Pancreas (tissue), 10 donors: ENCODE measurements around the gene FPR2. TPM values are rescaled to one million over a fixed set of nuclear protein-coding genes. Genes with fewer than 3 reads are reported as not detected.
A peak's percentile ranks its signal among the peaks of the same experiment; 100 is the strongest.

Experiments
- ATAC-seq, 4 donors: fragments of 200-7000 bp; cut with Tn5 transposase; one replicate each; pipeline versions ENCODE4 v1.8.0 to v1.9.1; 2020; ENCODE audit warnings: mild to moderate bottlenecking in 4 of 4, moderate library complexity in 4 of 4
- DNase-seq, 6 donors: peaks; one replicate each; pipeline ENCODE4 v3.0.0-alpha.2; 2020
- FAIRE-seq: peaks from 2 replicates; lab custom pipeline; 2012; peaks lifted over from hg19 to GRCh38; lab: Jason Lieb, UNC
- H3K27ac ChIP-seq, 4 donors: fragments of 200-600 bp; sonication (generic); 1 replicate in 3 of 4; 2 replicates in 1 of 4; pipeline versions ENCODE4 v1.5.0 to v1.8.0; 2020
- H3K27me3 ChIP-seq, 4 donors: fragments of 200-600 bp; one replicate each; pipeline ENCODE4 v1.8.0; 2021
- H3K36me3 ChIP-seq, 3 donors: fragments of 200-600 bp; sonication (generic) in 1 of 3; one replicate each; pipeline versions ENCODE4 v1.5.0 to v1.8.0; 2020 to 2021
- H3K4me1 ChIP-seq, 3 donors: fragments of 200-600 bp; one replicate each; pipeline ENCODE4 v1.8.0; 2021
- H3K4me3 ChIP-seq, 4 donors: fragments of 200-600 bp; sonication (generic) in 2 of 4; one replicate each; pipeline versions ENCODE4 v1.5.0 to v1.8.0; 2020 to 2021
- H3K9me3 ChIP-seq, 4 donors: fragments of 200-600 bp; one replicate each; pipeline ENCODE4 v1.8.0; 2021
- CTCF ChIP-seq, 4 donors: fragments of 200-600 bp; sonication (generic) in 3 of 4; IDR thresholded peaks; one replicate each; pipeline versions ENCODE4 v1.5.0 to v1.8.0; 2021; ENCODE audit warnings: antibody characterized with exemption in 4 of 4
- WGBS, 2 donors: extraction: QIAGEN DNeasy Blood & Tissue Kit; methylation state at CpG; one replicate each; pipeline ENCODE4 v1.1.7; 2013; 5-methylcytosine and 5-hydroxymethylcytosine counted together
- intact Hi-C, 3 donors: fragments of 100-400 bp; cut with DNase I; formaldehyde crosslinking; loops; one replicate each; pipeline versions ENCODE4 v1.11.1 to v1.14.2; 2022
- polyA plus RNA-seq, 2 donors: library from polyadenylated mRNA; stranded (reverse); fragments of 200-250 nt; gene quantifications; one replicate each; pipeline ENCODE4 v1.2.3, GENCODE V29; 2013
- total RNA-seq, 6 donors: library from RNA; stranded (reverse); fragmentation: NEBNext Ultra II Directional in 4 of 6; extraction: Animal tissue kit (Norgen Biotek cat#: 25700) in 4 of 6; gene quantifications; one replicate each; pipeline versions ENCODE4 v1.2.1 to v1.2.4, GENCODE V29; 2021 to 2023
- donor health status: healthy with polysubstance abuse.
- donor health status: DM: no; HTN: no; CAD: no; lungs with moderate emphysema.
- donor health status: DM: no; HTN: no; CAD: no.
- donor health status: control.
- donor health status: control.
- donor health status: Bipolar disorder and iron deficiency.
- donor health status: DM: yes; HTN: yes; CAD: no.
- donor health status: DM: no; HTN: no; CAD: no.
- donor health status: DM: no; HTN: no; CAD: no.
- donor health status: DM: yes; HTN: yes; CAD: no.

The FPR2 gene
- total RNA-seq (1 to 10 TPM in 1 of 6 donors, under 1 TPM in 3, not detected in 2; 0.25 to 1.3 (median 0.69) TPM), polyA plus RNA-seq (under 1 TPM in 1 of 2 donors, not detected in 1; 0.14 TPM)

GRCh38 chr19:51760697-51761356 is at the start of gene FPR2:
Gene FPR2, plus strand, starts transcription at chr19:51761180. Its CDS starts 7,479 bp downstream, at chr19:51768659.
- H3K9me3 ChIP-seq: no peaks in the 10 kb centered on the region
- no peaks in the 10 kb centered on the region for H3K36me3 ChIP-seq
- no peak within 1 kb of the TSS for H3K4me3 ChIP-seq
- TF ChIP-seq CTCF (IDR thresholded peaks at IDR 0.05): no peak
- no peaks in the 10 kb centered on the region for H3K27me3 ChIP-seq
- intact Hi-C loops: no loop called here
- ATAC-seq: no peak
- H3K27ac ChIP-seq: no peak within 1 kb of the TSS
- WGBS, 2 donors: 46 to 54% methylated on average over 8 of the region's 8 CpGs
- no peak for DNase-seq
- FAIRE-seq: no peak
- no peaks in the 10 kb centered on the region for H3K4me1 ChIP-seq

GRCh38 chr19:51711702-51712101 is 49.3 kb upstream of the FPR2 start:
- WGBS, 2 donors: 52 to 75% methylated on average over 1 of the region's 1 CpG
- no peaks in the 10 kb centered on the region for H3K9me3 ChIP-seq
- intact Hi-C loops: no loop called here
- FAIRE-seq (no peak), ATAC-seq (no peak), DNase-seq (no peak)
- no peaks in the 10 kb centered on the region for H3K27me3 ChIP-seq
- no peak overlapping the region for H3K4me3 ChIP-seq
- TF ChIP-seq CTCF (IDR thresholded peaks at IDR 0.05): no peak
- H3K4me1 ChIP-seq: no peaks in the 10 kb centered on the region
- no peak overlapping the region for H3K27ac ChIP-seq
- no peaks in the 10 kb centered on the region for H3K36me3 ChIP-seq

DNA sequence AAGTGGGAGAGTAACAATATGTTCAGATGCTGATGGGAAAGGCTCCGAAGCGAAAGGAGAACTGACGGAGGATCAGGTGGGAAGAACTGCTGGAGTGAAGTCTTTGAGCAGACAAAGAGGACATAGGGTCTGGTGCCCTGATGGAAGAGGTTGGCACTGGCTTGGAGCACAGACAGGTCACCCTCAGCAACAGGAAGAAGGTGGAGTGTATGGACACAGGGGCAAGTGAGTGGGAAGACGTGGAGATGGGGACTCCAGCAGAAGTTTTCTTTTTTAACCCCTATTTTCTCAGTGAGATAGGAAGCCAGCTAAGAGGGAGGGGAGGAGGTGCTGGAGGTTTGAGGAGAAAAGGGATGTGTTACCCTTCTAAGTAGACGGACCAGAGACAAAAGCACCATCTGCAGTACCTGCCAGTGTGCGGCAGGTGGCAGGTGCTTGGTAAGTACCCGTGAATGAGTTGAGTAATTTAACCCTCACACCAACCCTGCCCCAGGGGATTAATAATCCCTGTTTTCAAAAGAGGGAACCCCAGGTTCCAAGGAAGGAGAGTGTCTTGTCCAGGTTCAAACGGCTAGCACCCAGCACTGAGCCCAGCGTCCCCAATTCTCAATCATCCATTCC is 48.4 kb upstream of the FPR2 start:
- ATAC-seq (peak in 3 of 4 donors; percentile 66 to 74 (median 70)), DNase-seq (no peak), FAIRE-seq (no peak)
- no peak overlapping the region for H3K27ac ChIP-seq
- H3K36me3 ChIP-seq: no peaks in the 10 kb centered on the region
- WGBS, 2 donors: 32 to 34% methylated on average over 9 of the region's 9 CpGs
- no peaks in the 10 kb centered on the region for H3K27me3 ChIP-seq
- no peak overlapping the region for H3K4me3 ChIP-seq
- peak in 2 of 4 donors; percentile 21 to 37 for TF ChIP-seq CTCF (IDR thresholded peaks at IDR 0.05)
- H3K9me3 ChIP-seq: no peaks in the 10 kb centered on the region
- intact Hi-C loops: no loop called here
- no peaks in the 10 kb centered on the region for H3K4me1 ChIP-seq

- no peaks in the 10 kb centered on the region for H3K4me1 ChIP-seq
- DNase-seq (no peak), FAIRE-seq (no peak), ATAC-seq (no peak)
- H3K4me3 ChIP-seq: no peak overlapping the region
- no peaks in the 10 kb centered on the region for H3K9me3 ChIP-seq
- 84 to 88% methylated on average over 74 of the region's 74 CpGs for WGBS, 2 donors
- intact Hi-C loops: no loop called here
- no peaks in the 10 kb centered on the region for H3K36me3 ChIP-seq
- no peak for TF ChIP-seq CTCF (IDR thresholded peaks at IDR 0.05)
- H3K27me3 ChIP-seq: peaks cover 0 to 2% (median 0%) of the 10 kb centered on the region in 4 donors
- H3K27ac ChIP-seq: no peak overlapping the region
Observed at GRCh38 chr19:51713319-51714285, 47.4 kb upstream of the FPR2 start.
